ENCODE data around the gene PITX2.
"Not testable (repeated sequence)": the region's sequence is repeated elsewhere in the genome, so short reads cannot be mapped to it uniquely, and the experiment has no call there.

The PITX2 gene

DNA sequence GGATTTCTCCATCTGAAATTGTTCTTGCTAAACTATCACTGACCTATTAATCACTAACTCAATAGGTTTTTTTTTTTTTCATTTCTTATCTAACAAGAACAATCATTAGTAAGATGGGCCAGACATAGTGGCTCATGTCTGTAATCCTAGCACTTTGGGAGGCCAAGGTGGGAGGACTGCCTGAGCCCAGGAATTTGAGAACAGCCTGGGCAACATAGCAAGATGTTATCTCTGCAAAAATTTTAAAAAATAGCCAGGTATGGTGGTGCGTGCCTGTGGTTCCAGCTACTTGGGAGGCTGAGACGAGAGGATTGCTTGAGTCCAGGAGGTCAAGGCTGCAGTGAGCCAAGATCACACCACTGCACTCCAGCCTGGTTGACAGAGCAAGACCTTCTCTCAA is 46.2 kb downstream of the PITX2 start:
- not testable (repeated sequence) for DNase-seq (ENCODE audit: low read depth, low spot score); H3K4me3 ChIP-seq (ENCODE audit: low read length)

All from Jurkat, Clone E6-1 (cell line).